WI38 (cell line): ENCODE data around the gene FOSL2.

Source experiments
- H3K4me3 ChIP-seq: 2 replicates; pipeline ENCODE4 v1.5.1; 2011; ENCODE audit warnings: low read depth, mild to moderate bottlenecking, control low read depth, low read length
- TF ChIP-seq, protein P1 (sequence below): IDR thresholded peaks from 2 replicates; pipeline ENCODE4 v1.5.1; 2012; ENCODE audit warnings: low read depth, mild to moderate bottlenecking, control low read depth, low read length

Gene FOSL2

DNA sequence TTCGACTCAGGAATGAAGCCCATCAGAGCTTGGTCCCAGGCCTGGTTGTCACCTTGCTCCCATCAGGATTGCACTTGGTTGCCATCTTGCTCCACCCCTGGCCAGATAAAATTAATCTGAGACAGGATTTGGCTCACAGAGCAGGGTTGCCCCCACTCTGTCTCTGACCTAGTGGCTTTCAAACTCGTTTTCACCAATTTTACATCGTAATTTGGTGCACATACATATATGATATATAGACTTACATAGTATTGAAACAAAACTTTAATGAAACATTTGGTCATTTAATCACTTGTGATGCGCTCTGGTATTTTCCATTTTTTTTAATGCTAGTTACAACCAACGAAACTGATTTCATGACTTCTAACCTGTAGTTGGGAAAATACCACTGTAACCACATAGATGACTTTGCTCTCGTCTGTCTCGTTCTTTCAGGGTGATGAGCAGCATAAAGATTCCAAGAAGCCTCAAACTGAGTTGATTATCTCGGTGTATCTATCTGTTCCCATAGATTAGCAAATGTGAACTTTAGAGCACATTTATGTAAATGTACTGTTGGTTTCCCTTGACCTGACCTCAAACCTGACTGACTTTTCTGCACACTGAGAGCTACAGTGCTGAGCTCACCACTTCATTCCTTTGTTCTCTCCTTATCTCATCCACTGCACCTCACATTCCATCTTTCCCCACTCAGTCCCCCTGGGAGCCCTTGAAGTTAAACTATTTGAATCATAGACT, 72.7 kb downstream of the FOSL2 start:
- TF ChIP-seq, protein P1, sequence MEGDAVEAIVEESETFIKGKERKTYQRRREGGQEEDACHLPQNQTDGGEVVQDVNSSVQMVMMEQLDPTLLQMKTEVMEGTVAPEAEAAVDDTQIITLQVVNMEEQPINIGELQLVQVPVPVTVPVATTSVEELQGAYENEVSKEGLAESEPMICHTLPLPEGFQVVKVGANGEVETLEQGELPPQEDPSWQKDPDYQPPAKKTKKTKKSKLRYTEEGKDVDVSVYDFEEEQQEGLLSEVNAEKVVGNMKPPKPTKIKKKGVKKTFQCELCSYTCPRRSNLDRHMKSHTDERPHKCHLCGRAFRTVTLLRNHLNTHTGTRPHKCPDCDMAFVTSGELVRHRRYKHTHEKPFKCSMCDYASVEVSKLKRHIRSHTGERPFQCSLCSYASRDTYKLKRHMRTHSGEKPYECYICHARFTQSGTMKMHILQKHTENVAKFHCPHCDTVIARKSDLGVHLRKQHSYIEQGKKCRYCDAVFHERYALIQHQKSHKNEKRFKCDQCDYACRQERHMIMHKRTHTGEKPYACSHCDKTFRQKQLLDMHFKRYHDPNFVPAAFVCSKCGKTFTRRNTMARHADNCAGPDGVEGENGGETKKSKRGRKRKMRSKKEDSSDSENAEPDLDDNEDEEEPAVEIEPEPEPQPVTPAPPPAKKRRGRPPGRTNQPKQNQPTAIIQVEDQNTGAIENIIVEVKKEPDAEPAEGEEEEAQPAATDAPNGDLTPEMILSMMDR = no peak
- no peak overlapping the region for H3K4me3 ChIP-seq
